ENCODE data around the gene AIFM1.

DNA sequence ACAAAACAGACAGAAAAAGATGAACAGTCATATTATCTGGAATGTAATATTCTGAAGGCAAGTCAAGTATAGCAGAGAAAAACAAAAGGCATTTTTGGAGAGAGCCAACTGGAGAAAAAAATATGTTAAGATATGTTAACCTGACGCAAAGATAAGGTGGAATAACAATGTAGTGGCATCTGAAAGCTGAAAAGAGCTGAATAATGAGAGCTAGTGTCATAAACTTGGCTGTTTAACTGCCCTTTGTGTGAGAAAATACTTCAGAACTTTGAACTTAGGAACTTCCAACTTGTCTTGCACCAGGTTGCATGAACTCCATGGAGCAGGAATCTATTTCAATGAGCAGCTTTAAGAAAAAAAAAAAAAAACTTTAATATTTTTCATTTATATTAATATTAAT lies 39.0 kb upstream of the AIFM1 start:
- TF ChIP-seq POLR2A (IDR thresholded peaks at IDR 0.05) (no peak), CTCF (IDR thresholded peaks at IDR 0.05) (no peak)

Measured in uterus (tissue), 2 donors.